Kidney (tissue), 14 donors: Measurements from ENCODE around the gene SPSB4. TPM values are rescaled to one million over a fixed set of nuclear protein-coding genes. Genes with fewer than 3 reads are reported as not detected.

ENCODE experiments used
- DNase-seq, 5 donors: peaks; one replicate each; pipeline ENCODE4 v3.0.0-alpha.2; 2013 to 2020
- FAIRE-seq: peaks from 2 replicates; lab custom pipeline; 2012; peaks lifted over from hg19 to GRCh38; lab: Jason Lieb, UNC
- H3K27ac ChIP-seq, 2 donors: one replicate each; pipeline ENCODE4 v1.7.0; 2013; ENCODE audit warnings: low read depth in 2 of 2, low read length in 2 of 2, inconsistent platforms in 1 of 2
- H3K27me3 ChIP-seq: one replicate; pipeline ENCODE4 v1.7.1; 2013; ENCODE audit warnings: low read length, inconsistent platforms; ENCODE audit not compliant: control insufficient read depth, insufficient read depth
- H3K36me3 ChIP-seq, 3 donors: one replicate each; pipeline versions ENCODE4 v1.7.0 to v1.7.1; 2013; ENCODE audit warnings: low read length in 3 of 3, control low read depth in 1 of 3, inconsistent platforms in 1 of 3; ENCODE audit not compliant: insufficient read depth in 3 of 3, control insufficient read depth in 2 of 3
- H3K4me1 ChIP-seq, 3 donors: one replicate each; pipeline versions ENCODE4 v1.7.0 to v1.7.1; 2013; ENCODE audit warnings: low read length in 3 of 3, inconsistent platforms in 1 of 3, low read depth in 1 of 3; ENCODE audit not compliant: control insufficient read depth in 2 of 3, insufficient read depth in 2 of 3
- H3K4me3 ChIP-seq, 3 donors: one replicate each; pipeline versions ENCODE4 v1.7.0 to v1.8.1; 2013; ENCODE audit warnings: low read length in 3 of 3, control low read depth in 1 of 3, inconsistent platforms in 1 of 3
- H3K9ac ChIP-seq, 3 donors: one replicate each; pipeline versions ENCODE4 v1.7.0 to v1.7.1; 2013; ENCODE audit warnings: low read length in 3 of 3, control low read depth in 1 of 3, inconsistent platforms in 1 of 3
- H3K9me3 ChIP-seq, 3 donors: one replicate each; pipeline versions ENCODE4 v1.7.0 to v1.7.1; 2013; ENCODE audit warnings: low read length in 3 of 3, control low read depth in 1 of 3, inconsistent platforms in 1 of 3; ENCODE audit not compliant: control insufficient read depth in 2 of 3, insufficient read depth in 1 of 3
- CTCF ChIP-seq: IDR thresholded peaks from 3 replicates; pipeline ENCODE4 v1.5.1; 2012; ENCODE audit warnings: mild to moderate bottlenecking, moderate library complexity, borderline replicate concordance; ENCODE audit not compliant: insufficient read depth; ENCODE audit errors: extremely low read depth
- intact Hi-C: fragments of 100-400 bp; cut with DNase I; formaldehyde crosslinking; loops from one replicate; pipeline ENCODE4 v1.11.1; 2022
- polyA plus RNA-seq: library from polyadenylated mRNA; stranded (reverse); fragments of 350-450 nt; fragmentation: Illumina TruSeq; extraction: RNeasy Lipid Tissue Mini Kit (QIAGEN cat#74804); gene quantifications from one replicate; pipeline ENCODE4 v1.2.3, GENCODE V29; 2014; ENCODE audit warnings: low read depth, low replicate concordance; ENCODE audit not compliant: insufficient read depth
- total RNA-seq: library from RNA; stranded (reverse); fragmentation: NEBNext Ultra II Directional; extraction: Animal tissue kit (Norgen Biotek cat#: 25700); gene quantifications from one replicate; pipeline ENCODE4 v1.2.1, GENCODE V29; 2021
- donor health status: control.
- donor health status: control.
- donor health status: control.
- donor health status: control.
- donor health status: control.
- donor health status: DM: yes; HTN: yes; CAD: no.
- donor health status: Normal renal cell carcinoma (clear cell type).

Gene SPSB4
- total and polyA plus RNA-seq, 2 donors from 2014 or later, result 0.57 to 1.9 TPM

- intact Hi-C loops, result no loop called here
- Histone ChIP-seq H3K27ac (no peak overlapping the region), H3K36me3 (no peaks in the 10 kb centered on the region), H3K9ac (no peak overlapping the region), H3K4me3 (no peak overlapping the region), H3K27me3 (no peaks in the 10 kb centered on the region), H3K4me1 (no peaks in the 10 kb centered on the region), H3K9me3 (no peaks in the 10 kb centered on the region)
- FAIRE-seq, result no peak
- no peak for TF ChIP-seq CTCF
- DNase-seq, result no peak
Observed at GRCh38 chr3:141021261-141021660, 29.9 kb upstream of the SPSB4 start.

- Histone ChIP-seq H3K36me3 (no peaks in the 10 kb centered on the region), H3K9me3 (no peaks in the 10 kb centered on the region), H3K4me3 (no peak overlapping the region), H3K27me3 (no peaks in the 10 kb centered on the region), H3K9ac (no peak overlapping the region), H3K4me1 (no peaks in the 10 kb centered on the region), H3K27ac (no peak overlapping the region)
- DNase-seq, result no peak
- intact Hi-C loops, result no loop called here
- no peak for FAIRE-seq
- TF ChIP-seq CTCF, result no peak
Observed at GRCh38 chr3:141030296-141030695, 20.9 kb upstream of the SPSB4 start.

GRCh38 chr3:141039589-141039988, 11.6 kb upstream of the SPSB4 start:
- no peak for TF ChIP-seq CTCF
- H3K27me3 ChIP-seq, result no peaks in the 10 kb centered on the region
- H3K9ac ChIP-seq, result no peak overlapping the region
- no peak for FAIRE-seq
- DNase-seq, result peak in 1 of 5 donors; percentile 37
- no peak overlapping the region for H3K27ac ChIP-seq
- H3K9me3 ChIP-seq, result no peaks in the 10 kb centered on the region
- intact Hi-C loops, result no loop called here
- no peaks in the 10 kb centered on the region for H3K4me1 ChIP-seq
- no peak overlapping the region for H3K4me3 ChIP-seq
- H3K36me3 ChIP-seq, result no peaks in the 10 kb centered on the region
